ENCODE results near the gene AMDHD2. TPM values are rescaled to one million over a fixed set of nuclear protein-coding genes. Genes with fewer than 3 reads are reported as not detected.

AMDHD2 gene
- total RNA-seq, 1 donor = 94.8 TPM

GRCh38 chr16:2528161-2529060 lies 8.2 kb downstream of the AMDHD2 start:
- Histone ChIP-seq H3K4me2 (ENCODE audit: insufficient read depth, low read length) (no peak overlapping the region), H2AFZ (ENCODE audit: low read length) (no peak overlapping the region), H3K27ac (ENCODE audit: low read depth, low read length) (no peak overlapping the region), H3K9me3 (ENCODE audit: low read depth, low read length) (no peaks in the 10 kb centered on the region), H3K4me3 (ENCODE audit: insufficient read depth, low read length) (no peak overlapping the region), H3K4me1 (ENCODE audit: insufficient read depth, low read length) (peaks cover 12% of the 10 kb centered on the region), H3K79me2 (ENCODE audit: insufficient read depth, low read length) (peaks cover 40% of the 10 kb centered on the region), H3K27me3 (ENCODE audit: insufficient read depth, low read length) (no peaks in the 10 kb centered on the region), H4K20me1 (ENCODE audit: insufficient read depth, low read length) (peaks cover 12% of the 10 kb centered on the region), H3K36me3 (ENCODE audit: insufficient read depth, low read length) (peaks cover 43% of the 10 kb centered on the region)
- no peak for TF ChIP-seq CTCF (IDR thresholded peaks at IDR 0.05; ENCODE audit: extremely low read depth, low read depth, low read length)
- DNase-seq (ENCODE audit: insufficient read length, low spot score, missing footprints) = peak; percentile 68

GRCh38 chr16:2529061-2529931 lies 9.1 kb downstream of the AMDHD2 start:
- Histone ChIP-seq H3K4me3 (ENCODE audit: insufficient read depth, low read length) (no peak overlapping the region), H3K36me3 (ENCODE audit: insufficient read depth, low read length) (peaks cover 34% of the 10 kb centered on the region), H3K27ac (ENCODE audit: low read depth, low read length) (no peak overlapping the region), H3K4me1 (ENCODE audit: insufficient read depth, low read length) (peaks cover 12% of the 10 kb centered on the region), H3K79me2 (ENCODE audit: insufficient read depth, low read length) (peaks cover 31% of the 10 kb centered on the region), H3K27me3 (ENCODE audit: insufficient read depth, low read length) (no peaks in the 10 kb centered on the region), H3K9me3 (ENCODE audit: low read depth, low read length) (no peaks in the 10 kb centered on the region), H2AFZ (ENCODE audit: low read length) (no peak overlapping the region), H4K20me1 (ENCODE audit: insufficient read depth, low read length) (peaks cover 10% of the 10 kb centered on the region), H3K4me2 (ENCODE audit: insufficient read depth, low read length) (no peak overlapping the region)
- peak; percentile 85 for DNase-seq (ENCODE audit: insufficient read length, low spot score, missing footprints)
- no peak for TF ChIP-seq CTCF (IDR thresholded peaks at IDR 0.05; ENCODE audit: extremely low read depth, low read depth, low read length)

- Histone ChIP-seq H4K20me1 (ENCODE audit: insufficient read depth, low read length) (peaks cover 10% of the 10 kb centered on the region), H3K79me2 (ENCODE audit: insufficient read depth, low read length) (peaks cover 23% of the 10 kb centered on the region), H3K4me2 (ENCODE audit: insufficient read depth, low read length) (no peak overlapping the region), H3K27me3 (ENCODE audit: insufficient read depth, low read length) (no peaks in the 10 kb centered on the region), H2AFZ (ENCODE audit: low read length) (no peak overlapping the region), H3K4me1 (ENCODE audit: insufficient read depth, low read length) (peaks cover 12% of the 10 kb centered on the region), H3K27ac (ENCODE audit: low read depth, low read length) (no peak overlapping the region), H3K4me3 (ENCODE audit: insufficient read depth, low read length) (no peak overlapping the region), H3K36me3 (ENCODE audit: insufficient read depth, low read length) (peaks cover 26% of the 10 kb centered on the region), H3K9me3 (ENCODE audit: low read depth, low read length) (no peaks in the 10 kb centered on the region)
- DNase-seq (ENCODE audit: insufficient read length, low spot score, missing footprints) = peak; percentile 66
- TF ChIP-seq CTCF (IDR thresholded peaks at IDR 0.05; ENCODE audit: extremely low read depth, low read depth, low read length) = no peak
Measured at GRCh38 chr16:2529961-2530628, 9.9 kb downstream of the AMDHD2 start.

Measured in osteoblast (primary cell).